NAMALWA (cell line): Measurements from ENCODE around the gene VIT.
A peak's percentile ranks its signal among the peaks of the same experiment; 100 is the strongest.

Experiments used
- DNase-seq: peaks from one replicate; pipeline ENCODE4 v3.0.0-alpha.2; 2015; ENCODE audit warnings: low spot score

Gene VIT

DNA sequence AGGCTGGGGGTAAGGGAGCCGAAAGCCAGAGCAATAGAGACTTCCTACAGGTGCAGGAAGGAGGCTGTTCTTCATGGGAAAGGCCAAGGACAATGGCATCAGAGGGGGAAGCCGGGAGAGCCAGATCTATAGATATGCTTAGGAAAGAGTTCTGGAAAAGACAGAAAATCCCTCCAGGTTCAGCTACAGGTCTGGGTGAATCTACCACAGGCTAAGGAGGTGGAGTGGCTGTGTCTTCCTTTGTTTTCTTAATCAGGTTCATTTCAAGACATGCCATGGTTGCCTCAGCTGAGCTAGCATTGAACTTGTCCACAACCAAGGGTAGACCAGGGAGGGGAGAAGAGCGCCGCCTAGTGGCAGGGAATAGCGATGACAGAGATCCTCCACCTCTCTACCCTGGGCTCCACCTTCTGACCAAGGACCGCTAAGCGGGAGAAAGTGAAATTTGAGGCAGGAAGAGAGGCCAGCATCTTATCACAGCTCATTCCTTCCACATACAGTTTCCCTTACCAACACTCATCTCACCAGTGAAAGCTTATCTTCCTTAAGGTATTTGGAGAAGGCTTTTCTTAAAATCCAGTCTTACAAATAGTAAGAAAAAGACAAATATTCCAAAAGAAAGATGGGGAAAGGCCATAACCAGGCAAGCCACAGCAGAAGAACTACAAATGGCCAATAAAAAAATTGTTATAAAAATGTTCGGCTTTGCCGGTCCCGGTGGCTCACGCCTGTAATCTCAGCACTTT lies 74.2 kb downstream of the VIT start:
- peak; percentile 68 for DNase-seq

DNA sequence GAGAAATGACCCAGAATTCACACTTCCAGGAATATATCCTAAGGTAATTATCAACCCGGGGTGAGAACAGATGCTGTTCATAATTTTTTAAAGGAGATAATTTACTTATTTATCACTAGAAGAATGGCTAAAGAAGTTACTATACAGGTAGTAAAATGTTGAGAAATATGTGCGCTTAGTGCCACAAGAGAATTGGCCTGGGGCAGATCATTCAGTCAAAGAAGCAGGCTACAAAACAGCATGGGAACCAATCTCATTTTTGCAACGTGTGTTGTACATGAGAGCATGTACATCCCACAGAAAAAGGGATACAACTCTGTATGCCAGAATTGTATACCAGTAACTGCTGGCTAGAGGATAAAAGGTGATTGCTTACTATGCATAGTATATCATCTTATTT lies 75.2 kb downstream of the VIT start:
- no peak for DNase-seq

DNA sequence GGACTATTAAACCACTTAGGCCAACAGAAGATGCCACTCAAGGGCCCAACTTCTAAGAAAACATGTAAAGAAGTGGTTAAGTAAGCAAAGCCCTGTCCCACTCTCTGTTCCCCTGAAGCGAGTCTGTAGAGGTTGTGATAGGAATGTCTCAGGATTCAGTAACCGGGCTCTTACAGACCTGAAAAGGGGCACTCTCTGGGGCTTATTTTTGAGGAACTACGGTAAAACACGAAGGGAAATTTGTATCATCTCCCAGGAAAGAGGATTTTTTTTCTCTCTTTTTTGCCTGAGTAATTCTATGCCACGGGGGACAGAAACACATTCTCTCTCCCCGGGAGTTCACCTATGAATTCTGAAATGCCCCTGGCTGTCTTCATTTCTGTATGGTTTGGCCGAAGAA lies 77.4 kb downstream of the VIT start:
- no peak for DNase-seq

DNA sequence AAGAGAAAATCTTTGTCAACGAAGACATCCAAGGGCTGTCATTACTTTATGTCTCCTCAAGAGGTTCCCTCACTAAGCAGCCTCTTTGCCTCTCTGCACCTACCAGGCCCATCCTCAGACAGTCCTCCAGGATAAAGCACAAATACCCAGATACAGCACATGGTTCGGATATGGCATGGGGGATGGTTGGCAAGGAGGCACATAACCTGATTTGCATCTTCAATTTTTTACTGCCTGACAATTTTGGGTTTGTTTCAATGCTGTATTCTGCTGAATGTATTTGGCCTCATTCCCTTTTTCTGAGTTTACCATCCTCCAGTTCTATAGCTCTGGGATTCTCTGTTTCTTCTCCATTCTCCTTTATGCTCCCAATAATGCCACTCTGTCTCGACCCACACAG lies 78.8 kb downstream of the VIT start:
- no peak for DNase-seq

DNA sequence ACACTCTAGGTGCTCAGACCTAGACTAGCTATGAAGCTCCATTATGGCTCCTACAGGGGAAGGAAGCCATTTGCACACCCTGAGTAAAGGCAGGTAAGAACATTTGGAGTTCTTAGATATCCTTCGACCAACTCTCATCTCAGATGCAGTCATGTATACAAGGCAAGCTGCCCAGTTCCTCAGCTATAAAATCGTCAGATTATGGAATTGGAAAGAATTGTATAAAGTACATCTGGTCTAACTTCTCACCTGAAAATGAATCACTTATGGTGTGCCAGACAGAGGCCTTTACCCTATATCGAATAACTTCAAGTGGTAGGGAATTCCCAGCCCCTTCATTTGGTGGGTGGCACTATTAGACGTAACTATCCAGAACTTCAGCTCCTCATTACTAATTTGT lies 79.3 kb downstream of the VIT start:
- DNase-seq, result no peak

DNA sequence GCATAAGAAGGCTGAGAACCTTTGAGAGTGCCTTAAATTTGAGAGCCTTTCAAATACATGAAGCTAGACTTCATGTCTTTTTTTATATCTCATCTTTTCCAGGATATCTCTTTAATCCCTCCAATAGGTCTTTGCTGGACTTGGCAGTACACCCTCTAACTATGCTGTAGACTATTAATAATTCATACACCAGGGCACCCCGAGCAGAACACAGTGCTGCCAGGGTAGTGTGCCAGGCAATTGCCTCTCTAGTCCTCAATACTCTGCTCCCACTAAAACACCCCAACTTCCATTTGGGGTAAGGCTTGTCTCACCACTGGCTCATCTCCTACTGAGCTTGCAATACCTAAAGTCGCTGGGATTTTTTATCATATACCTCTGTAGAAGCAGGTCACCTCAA lies 80.8 kb downstream of the VIT start:
- no peak for DNase-seq

DNA sequence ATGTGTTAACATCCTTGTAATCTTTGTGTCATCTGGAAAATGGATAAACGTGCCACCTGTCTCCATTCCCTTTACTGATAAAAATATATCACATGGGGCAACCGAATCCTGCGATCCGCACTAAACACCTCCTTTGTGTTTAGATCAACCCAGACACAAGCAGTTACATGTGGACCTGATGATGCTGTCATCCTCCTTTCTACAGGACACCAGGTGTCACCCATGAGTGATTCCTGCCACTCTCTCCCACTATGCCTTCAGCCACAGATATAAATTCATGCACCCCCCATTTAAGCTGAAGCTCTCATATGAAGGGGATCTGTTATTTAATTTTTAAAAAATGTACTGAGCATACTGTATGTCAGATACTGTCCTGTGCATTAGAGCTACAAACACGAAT lies 81.3 kb downstream of the VIT start:
- no peak for DNase-seq

DNA sequence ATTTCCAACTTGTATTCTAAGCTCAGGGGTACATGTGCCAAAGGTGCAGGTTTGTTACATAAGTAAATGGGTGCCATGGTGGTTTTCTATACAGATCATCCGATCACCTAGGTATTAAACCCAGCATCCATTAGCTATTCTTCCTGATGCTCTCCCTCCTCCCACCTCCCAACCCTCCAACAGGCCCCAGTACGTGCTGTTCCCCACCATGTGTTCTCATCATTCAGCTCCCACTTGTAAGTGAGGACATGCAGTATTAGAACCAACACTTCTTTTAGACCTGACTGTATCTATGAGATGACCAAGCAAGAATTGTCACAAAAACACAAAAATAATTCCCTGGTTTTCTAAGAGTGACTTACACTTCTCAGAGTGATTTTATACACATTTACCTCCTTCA lies 83.0 kb downstream of the VIT start:
- DNase-seq, result no peak

DNA sequence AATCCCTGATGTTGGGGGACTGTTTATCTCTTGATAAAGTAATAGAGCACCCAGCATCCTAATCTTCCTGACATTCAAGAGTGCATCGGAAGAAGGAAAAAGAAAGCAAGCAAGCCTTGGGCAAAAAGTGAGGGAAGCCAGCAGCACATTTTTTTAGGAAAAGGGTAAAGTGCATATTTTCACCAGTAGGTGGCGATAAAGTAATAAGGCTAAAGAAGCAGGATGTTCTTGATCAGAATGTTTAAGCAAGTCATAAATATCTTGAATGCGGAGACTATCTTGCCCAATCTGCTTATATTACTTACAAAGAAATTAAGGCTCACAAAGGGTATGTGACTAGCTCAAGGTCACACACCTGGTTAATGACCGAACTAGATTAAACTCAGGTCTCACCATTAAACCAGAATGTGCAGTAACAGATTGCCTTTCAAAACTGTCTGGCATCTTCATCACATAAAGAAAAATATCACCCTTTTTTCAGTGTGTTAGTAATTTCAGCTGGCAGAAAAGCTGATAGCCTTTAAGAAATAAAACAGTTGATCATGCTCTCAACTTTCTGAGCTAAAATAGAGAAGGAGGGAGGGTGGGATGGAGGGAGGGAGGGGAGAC lies 83.8 kb downstream of the VIT start:
- DNase-seq, result peak; percentile 68

DNA sequence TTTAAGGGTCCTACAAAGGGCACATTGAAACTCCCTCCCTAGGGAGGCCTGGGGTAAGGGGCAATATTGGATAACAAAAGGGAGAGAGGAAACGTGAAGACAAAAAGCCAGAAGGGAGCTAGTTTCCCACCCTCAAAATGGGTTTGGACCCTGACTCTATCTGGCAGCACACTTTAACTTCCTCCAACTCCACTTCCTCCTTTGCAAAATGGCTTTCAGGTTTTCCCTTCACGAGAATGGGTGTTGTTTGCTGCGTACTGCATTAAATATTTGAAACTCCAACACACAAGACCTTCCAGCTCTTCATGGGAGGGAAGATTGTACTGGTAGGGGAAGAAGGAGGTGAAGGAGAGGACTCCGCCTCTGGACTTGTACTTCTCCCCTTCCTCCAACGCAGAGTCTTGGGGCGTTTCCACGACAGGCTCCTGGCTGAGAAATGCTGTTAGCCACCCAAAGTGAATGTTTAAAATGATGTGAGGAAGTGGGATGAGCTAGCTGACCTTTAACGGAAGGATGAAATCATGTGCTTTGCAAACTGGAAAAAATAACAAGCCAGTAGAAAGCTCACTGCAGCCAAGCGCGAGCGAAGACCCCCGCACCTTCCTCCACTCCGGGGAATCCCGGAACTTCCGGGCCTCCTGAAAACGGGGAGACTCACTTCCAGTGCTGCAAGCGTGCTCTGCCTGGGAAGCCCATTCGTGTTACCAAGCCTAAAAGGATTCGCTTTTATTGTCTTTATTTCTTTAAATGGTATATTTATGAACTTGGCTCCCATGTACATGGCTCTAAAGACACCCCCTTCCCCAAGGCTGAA lies 85.6 kb downstream of the VIT start:
- DNase-seq, result no peak

DNA sequence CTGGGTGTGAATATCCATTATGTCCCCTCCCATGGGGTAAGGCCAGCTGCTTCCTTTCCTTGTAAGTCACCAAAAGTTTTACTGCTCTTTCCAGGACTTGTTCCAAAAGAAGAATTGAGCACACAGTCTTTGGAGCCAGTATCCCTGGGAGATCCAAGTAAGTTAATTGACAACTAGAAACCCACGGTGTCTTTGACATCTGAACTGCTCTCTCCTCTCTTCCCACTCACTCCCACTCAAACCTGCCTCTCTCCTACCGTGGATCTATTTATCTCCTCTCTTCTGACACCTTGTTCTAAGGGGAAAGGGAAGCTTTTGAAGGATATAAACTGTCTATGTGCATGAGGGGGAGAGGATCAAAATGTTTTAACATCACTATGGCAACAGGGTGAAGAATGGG lies 86.7 kb downstream of the VIT start:
- DNase-seq, result no peak

DNA sequence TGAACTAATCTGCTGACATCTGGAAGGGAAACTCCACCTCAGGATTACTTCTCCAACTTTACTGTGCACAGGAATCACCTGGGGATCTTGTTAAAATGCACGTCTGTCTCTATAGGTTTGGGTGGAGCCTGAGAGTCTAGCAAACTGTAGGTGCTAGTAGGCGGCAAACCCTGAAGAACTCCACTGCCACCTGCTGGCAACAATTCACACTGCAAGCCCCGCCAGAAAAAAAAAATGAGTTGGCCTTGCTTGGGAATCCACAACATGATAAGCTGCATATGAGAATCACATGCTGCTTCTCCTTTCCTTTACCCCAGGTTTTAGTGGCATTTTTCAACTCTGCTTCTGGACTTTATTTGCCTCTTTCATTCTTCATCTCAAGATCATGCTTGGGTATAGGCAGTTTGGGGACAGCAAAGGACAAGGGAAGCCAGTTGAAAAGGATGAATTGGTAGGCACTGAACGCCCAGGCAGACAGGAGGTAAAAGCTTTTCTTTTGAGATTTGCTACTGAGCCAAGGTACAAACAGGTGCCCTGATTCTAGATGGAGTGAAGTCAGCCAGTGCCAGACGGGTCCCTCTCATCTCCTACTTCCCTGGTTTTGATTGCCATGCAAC lies 88.8 kb downstream of the VIT start:
- peak; percentile 78 for DNase-seq

DNA sequence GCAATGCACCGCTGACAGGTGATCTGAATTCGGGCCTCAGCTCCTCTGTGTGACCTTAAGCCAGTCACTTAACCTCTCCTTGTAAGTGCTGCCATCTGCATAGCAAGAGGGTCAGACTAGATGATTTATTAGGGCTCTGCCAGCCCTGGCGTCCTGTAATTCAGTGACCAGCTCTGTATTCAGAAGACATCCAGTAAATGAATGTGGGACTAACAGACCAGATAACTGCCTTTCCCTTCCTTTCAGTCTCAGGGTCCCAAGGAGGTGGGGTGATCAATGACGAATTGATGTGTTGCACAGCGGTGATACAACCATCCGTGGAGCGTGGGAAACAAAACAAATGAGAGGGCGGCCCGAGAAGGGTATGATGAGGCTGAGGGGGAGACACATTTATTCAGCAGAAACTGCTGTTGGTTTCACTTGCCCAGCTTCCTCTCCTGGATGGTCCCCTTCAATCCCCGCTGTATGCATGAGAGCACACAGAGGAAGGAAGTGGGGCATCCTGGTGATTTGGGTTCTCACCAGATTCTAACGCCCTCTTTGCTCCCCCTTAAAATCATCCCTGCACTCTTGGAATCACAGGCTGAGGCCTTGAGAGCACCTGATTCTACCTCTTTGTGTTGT lies 92.8 kb downstream of the VIT start:
- no peak for DNase-seq

DNA sequence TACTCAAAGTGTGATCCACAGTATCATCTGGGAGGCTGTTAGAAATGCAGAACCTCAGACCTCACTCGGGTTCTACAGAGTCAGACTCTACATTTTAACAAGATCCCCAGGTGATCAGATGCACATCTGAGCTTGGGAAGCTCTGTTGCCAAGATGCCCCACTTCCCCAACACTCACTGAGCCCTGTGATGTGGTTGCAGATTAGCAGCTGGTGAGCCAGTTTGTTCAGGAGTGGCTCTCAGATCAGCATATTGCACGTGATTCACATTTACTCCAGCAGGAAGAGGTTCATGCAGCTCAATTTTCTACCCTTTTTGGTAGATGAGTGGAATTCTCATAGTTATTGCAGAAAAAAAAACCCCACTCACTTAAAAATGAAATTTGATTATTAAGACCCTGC lies 96.4 kb downstream of the VIT start:
- DNase-seq, result no peak

DNA sequence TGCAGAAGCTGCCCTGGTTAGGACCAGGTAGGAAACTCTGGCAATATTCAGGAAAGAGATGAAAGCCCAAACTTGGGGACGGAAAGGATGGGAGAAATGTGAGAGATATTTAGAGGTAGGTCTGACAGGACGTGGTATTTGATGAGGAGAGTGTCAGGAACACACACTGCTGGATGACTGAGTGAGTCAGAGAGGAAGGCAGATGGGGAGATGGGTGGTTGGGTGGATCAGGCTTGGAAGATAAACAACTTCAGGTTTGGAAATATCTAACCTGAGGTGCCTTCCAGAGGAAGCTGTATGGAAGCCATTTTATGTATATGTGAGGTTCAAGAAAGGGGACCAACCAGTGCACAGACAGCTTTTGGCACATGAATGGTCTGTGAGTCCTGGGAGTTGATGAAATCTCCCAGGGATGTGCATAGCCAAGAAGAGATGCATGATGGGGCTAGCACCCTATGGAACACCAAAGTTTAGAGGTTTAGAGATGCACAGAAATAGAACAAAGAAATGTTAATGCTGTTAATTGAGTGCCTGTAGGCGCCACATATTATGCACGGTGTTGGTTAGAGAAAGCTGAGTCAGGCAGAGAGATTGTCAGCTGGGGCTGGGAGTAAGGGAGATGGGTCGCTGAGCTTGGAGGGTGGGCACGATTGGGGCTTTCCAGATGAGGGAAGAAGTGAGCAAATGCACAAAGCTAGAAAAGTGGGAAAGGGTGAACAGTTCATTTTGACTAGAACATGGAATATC lies 101.0 kb downstream of the VIT start:
- DNase-seq, result no peak

DNA sequence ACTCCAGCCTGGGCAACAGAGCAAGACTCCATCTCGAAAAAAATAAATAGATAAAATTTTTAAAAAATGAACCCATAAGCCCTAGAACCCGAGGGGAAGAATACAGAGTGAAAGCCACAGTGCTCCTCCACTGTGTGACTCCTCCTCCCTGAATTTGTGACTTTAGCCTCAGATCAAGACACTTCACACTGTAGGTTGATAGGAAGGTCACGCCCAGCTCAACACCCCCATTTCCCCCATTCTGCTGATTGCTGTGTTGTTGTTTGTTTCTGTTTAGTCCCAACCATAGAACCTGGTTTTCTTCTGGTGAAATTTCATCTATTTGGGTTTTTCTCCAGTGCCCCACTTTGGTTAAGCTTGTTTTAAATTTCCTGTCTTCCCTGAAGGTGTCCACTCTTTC lies 102.2 kb downstream of the VIT start:
- no peak for DNase-seq

DNA sequence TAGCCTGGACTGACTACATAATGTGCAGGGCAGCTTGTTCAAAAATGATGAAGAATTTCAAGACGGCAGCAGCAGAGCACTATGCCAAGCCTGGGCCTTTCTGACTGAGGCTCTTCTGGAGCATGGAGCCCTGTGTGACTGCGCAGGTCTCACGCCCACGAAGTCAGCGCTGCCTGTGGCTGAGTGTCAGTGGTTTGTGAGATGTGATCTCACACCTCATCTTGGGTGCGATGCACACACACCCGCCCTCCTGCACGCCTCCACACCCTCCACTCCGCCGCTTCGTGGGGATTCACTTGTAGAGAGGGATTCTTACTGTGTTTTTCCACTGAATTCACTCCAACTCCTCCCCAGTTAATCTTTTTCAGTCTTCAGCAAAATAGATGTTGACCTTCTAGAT lies 103.9 kb downstream of the VIT start:
- DNase-seq, result no peak

DNA sequence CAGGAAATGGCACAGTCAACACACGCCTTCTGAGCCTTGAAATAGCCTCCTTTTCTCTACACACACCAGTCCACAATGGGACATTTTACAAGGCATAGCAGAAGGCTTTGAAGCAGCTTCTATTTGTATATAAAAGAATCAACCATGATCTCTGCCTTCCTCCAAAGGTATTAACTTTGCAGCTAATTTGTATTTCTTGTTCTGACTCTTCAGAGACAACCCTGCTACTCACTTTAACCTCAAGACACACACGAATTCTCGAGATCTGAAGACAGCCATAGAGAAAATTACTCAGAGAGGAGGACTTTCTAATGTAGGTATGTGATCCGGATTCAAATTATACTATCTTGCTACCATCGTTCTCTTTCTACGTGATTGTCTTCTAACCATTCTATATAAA lies 104.6 kb downstream of the VIT start:
- no peak for DNase-seq

DNA sequence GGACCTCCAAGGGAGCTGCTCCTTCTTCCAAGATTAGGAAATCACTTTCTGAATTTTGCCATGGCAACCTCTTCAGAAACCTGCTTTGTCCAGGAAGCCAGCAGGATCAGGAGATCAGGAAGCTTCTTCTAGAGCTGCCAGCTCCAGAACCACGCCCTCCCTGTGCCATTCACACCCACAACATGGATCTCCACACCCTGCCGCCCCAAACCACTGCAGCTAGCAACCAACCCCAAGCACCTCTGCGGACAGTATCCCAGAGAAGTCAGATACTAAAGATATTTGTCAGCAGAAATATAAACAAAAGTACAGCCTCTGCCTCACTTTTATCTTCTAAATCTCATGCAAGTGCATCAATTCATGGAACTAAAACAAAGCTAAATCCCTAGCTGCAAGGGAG lies 106.4 kb downstream of the VIT start:
- DNase-seq, result no peak

DNA sequence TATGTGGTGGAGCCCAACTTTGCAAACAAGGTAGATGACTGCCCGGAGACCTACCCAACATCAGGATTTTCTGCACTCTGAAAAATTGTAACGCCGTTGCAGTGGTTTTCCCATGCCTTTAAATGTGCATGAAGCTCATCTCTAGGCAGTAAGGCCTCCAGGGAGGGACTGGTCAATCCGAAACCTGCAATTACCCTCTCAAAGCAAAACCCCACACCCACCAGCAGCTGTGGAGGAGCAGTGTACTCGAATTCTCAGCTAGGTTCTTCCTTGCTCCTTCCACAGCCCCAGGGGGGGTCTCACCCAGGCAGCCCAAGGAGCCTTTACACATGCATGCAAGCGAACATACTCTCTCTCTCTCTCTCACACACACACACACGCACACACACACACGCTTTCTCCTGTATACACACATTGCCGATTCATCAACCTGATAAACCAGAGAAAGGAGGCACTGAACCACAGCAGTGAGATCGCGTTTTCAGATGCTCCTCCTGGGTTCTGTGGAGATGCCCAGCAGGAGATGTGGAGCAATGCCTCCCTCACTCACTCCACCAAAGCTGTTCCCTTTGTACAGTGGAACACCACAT lies 109.2 kb downstream of the VIT start:
- DNase-seq, result no peak

DNA sequence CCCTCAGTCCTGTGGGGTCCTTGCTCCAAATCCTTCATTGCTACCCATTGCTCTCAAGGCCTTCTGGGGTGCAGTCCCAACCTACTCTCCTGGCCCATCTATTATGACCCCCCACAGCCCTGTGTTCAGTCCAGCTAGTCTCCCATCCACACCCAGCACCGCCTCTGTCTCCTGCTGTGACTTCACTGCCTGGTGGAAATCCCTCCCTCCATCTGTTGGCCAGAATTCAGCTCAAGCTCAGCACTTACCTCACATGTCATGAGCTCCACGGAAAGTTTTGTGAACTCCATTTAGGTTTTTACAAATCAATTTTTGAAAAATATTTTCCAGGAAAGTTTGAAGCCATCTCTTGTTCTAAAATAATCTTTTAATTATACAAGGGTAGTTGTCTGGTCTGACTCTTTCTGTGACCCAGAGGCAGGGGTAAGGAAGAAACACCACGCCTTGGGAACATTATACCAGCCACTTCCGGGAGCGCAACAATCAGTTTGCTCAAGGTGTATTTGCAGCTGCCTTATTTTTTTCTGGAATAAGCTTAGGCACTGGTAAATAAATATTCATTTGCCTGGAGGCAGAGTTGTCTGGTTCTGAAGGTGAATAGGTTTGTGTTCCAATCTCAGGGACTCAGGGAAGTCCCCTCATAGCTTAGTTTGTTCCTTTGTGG lies 110.8 kb downstream of the VIT start:
- DNase-seq, result no peak
